ENCODE measurements around the gene NUTM2B.
"Not testable (repeated sequence)": the region's sequence is repeated elsewhere in the genome, so short reads cannot be mapped to it uniquely, and the experiment has no call there.

The NUTM2B gene

DNA sequence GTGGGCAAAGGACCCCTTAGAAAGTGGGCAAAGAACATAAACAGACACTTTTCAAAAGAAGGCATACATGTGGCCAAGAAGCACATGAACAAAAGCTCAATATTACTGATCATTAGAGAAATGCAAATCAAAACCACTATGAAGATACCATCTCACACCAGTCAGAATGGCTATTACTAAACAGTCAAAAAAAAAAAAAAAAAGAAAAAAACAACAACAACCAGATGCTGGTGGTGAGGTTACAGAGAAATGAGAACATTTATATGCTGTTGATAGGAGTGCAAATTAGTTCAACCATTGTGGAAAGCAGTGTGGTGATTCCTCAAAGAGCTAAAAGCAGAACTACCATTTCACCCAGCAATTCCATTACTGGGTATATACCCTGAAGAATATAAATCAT is 50.6 kb downstream of the NUTM2B start:
- DNase-seq, result not testable (repeated sequence)

- DNase-seq, result not testable (repeated sequence)
These were observed 55.4 kb downstream of the NUTM2B start for GRCh38 chr10:79758297-79758993.

Measured in GOT3 (cell line).